GM06990 (cell line): ENCODE measurements around the gene MAP3K21.
A peak's percentile ranks its signal among the peaks of the same experiment; 100 is the strongest.

Experiments
- DNase-seq: peaks from one replicate; pipeline ENCODE4 v3.0.0-alpha.2; 2011; ENCODE audit not compliant: insufficient read length; ENCODE audit errors: extremely low read depth
- H3K27me3 ChIP-seq: replicated peaks from 2 replicates; pipeline ENCODE4 v1.6.0; 2011; ENCODE audit warnings: low read length; ENCODE audit not compliant: control insufficient read depth, insufficient read depth
- H3K36me3 ChIP-seq: 2 replicates; pipeline ENCODE4 v1.5.1; 2011; ENCODE audit warnings: low read length; ENCODE audit not compliant: control insufficient read depth, insufficient read depth
- H3K4me3 ChIP-seq: replicated peaks from 2 replicates; pipeline ENCODE4 v1.5.1; 2011; ENCODE audit warnings: low read depth, mild to moderate bottlenecking, control low read depth, low read length
- CTCF ChIP-seq: IDR thresholded peaks from 2 replicates; pipeline ENCODE4 v1.5.1; 2011; ENCODE audit warnings: low read length, control low read depth, mild to moderate bottlenecking, inconsistent platforms; ENCODE audit not compliant: insufficient read depth, poor library complexity, severe bottlenecking

Gene MAP3K21

DNA sequence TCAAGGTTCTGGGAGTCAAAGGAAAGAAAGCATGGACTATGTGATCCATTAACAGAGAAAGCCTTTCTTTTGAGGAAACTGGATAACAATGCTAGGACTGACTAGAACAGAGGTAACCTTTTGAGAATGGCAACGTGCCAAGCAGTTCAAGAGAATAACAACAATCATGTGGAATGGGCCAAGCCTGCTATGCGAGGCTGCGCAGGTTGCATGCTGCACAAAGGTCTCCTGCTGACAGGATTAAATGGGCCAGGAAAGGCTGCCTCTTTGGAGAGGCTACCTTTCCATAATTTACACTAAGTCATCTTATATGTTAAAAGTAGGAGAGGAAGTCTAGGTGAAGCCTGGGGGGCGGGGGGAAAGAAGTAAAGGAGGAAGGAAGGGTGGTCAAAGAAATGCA lies 37.8 kb upstream of the MAP3K21 start:
- peaks cover 1% of the 10 kb centered on the region; the same call in 1 of the 2 replicates for H3K36me3 ChIP-seq
- TF ChIP-seq CTCF: no peak
- DNase-seq: no peak
- no peaks in the 10 kb centered on the region for H3K27me3 ChIP-seq
- no peak overlapping the region for H3K4me3 ChIP-seq

- Histone ChIP-seq H3K27me3 (no peaks in the 10 kb centered on the region), H3K4me3 (no peak overlapping the region), H3K36me3 (peaks cover 1% of the 10 kb centered on the region; the same call in 1 of the 2 replicates)
- no peak for TF ChIP-seq CTCF
- no peak for DNase-seq
Measured at GRCh38 chr1:233290396-233291034, 37.0 kb upstream of the MAP3K21 start.

DNA sequence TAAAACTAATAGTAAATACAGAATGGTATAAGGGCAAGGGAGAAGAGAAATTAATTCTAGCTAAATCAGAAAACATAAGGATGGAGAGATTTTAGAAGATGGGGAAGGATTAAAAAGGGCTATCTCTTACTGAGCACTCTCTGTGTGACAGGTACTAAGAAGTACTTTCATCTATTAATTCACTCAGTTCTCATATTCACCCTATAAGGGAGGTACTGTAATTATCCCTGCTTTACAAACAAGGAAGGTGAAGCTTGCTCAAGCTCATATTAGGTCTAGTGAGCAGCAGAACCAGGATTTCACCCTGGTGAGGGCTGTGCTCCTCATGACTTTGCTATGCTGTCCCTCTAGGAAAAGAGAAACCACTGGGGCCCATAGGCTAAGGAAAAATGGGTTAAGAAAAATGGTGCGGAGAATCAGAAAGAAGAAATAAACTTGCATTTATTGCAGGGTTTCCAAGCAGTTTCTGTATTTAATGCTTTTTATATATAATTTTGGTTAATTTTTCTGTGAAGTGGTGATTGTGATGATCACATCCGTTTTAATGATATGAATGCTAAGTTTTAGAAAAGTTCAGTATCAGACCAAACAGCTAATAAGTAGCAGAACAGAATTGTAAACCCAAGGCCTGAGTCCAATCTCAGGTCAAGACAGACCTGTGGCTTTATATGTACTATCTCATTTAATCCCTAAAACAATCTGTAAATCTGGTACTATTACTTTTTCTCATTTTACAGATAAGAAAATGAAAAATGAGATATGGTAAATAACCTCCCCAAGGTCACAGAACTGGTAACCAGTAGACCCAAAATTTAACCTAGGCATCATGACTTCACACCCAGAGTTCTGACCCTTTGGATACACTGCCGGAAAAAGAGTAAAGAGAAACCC lies 33.7 kb upstream of the MAP3K21 start:
- TF ChIP-seq CTCF: no peak

DNA sequence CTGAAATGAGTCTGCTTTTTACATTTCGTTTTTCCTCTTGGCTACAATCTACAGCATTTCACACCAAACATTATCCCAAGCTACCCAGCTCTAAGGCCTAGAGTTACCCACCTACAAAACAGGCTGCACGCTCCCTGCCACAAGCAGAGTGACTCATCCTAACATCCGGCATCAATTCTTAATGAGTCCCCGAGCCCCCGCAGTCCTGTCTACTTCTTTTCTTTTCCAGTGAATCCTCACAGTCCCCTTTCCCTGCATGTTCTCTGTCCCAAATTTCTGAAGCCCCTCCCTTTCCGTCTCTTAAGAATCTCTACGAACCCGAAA lies 32.6 kb upstream of the MAP3K21 start:
- no peaks in the 10 kb centered on the region for H3K36me3 ChIP-seq
- H3K27me3 ChIP-seq: no peaks in the 10 kb centered on the region
- DNase-seq: no peak
- no peak for TF ChIP-seq CTCF
- peak overlapping the region; percentile 82 for H3K4me3 ChIP-seq

More for the DNA sequence above, 33.7 kb upstream of the MAP3K21 start:
- H3K36me3 ChIP-seq: no peaks in the 10 kb centered on the region
- H3K4me3 ChIP-seq: no peak overlapping the region
- no peak for DNase-seq
- H3K27me3 ChIP-seq: no peaks in the 10 kb centered on the region

DNA sequence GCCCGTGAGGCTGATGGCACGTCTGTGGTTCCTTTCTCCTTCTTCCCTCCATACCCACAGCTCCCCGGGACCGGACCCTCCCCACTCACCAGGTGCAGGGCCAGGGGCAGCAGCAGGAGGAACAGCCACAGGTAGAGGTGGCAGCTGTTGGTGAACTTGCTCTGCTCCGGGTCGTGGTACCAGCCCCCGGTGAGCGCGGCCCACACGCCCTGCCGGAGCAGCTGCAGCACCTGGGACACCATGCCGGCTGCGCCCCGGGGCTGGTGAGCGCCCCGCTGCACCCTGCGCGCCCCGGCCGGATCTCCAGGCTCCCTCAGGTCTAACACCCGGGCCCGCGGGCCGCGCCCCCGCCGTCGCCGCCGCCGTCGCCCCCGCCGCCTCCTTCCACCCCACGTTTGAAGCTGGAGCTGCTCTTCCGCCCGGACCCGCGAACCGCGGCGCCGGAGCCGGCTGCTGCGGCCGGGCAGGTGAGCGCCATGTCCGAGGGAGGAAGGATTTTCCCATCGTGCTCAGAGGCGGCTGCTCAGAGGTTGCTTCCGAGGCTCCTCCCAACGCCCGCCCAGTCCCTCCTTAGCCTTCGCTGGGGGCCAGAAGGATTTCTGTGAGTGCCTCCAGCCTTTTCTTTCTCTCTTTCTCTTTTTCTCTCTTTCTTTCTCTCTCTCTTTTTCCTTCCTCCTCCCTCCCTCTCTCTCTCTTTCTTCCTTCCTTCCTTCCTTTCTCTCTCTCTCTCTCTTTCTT lies 32.1 kb upstream of the MAP3K21 start, which contains the start of gene PCNX2:
Gene PCNX2 (minus strand): TSS at position 489 of the 738 bp plus-strand sequence. CDS start 247 bp downstream, at position 242.
- peak; percentile 77 for DNase-seq
- H3K4me3 ChIP-seq: peak within 1 kb of the TSS; percentile 82
- TF ChIP-seq CTCF: no peak
- H3K27me3 ChIP-seq: no peaks in the 10 kb centered on the region
- no peaks in the 10 kb centered on the region for H3K36me3 ChIP-seq
